ENCODE data around the gene SEMA3B. TPM values are rescaled to one million over a fixed set of nuclear protein-coding genes. Genes with fewer than 3 reads are reported as not detected.
A peak's percentile ranks its signal among the peaks of the same experiment; 100 is the strongest.

Gene SEMA3B
- total RNA-seq (2021) (0.43 and 2.0 TPM in 2 replicates), Bru-seq, nascent RNA (percentile 25 among the genes with signal in this experiment), BruChase-seq, experiment 1, labeled RNA remaining after a 2-hour chase (percentile 23 among the genes with signal in this experiment), BruChase-seq, experiment 2, labeled RNA remaining after a 6-hour chase (percentile 29 among the genes with signal in this experiment)
- long read RNA-seq, partial matches to known transcripts = 2 of 3 reads
- long read RNA-seq, other reads (novel, unspliced or antisense) = 1 of 3 reads

DNA sequence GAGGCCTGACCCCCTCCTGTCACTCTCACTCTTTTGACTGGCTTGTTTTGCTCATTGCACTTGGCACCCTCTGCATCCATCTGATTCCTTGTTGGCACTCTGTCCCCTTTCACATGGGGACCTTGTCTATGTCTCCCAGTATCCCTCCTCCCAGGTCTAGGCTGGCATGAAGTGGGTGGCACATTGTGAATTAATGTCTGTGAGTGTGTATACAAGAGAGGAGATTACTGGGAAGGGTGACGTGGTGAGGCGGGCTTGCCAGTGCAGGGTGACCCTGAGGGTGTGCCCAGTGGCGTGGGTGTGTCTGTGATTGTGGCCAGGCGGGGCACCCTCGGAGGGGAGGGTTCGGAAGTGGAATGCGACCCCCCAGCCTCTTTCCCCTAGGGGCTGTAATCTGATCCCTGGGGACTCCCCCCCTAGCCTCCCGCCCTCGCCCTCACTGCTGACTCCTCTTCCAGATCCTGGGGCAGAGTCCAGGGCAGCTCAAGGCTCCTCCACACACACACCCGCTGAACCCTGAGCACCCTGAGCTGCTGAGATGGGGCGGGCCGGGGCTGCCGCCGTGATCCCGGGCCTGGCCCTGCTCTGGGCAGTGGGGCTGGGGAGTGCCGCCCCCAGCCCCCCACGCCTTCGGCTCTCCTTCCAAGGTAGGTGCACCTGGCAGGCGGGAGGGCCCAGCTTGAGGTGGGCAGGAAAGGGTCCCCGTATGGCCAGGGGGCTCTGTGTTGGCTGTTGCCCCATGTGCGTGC is at the start of gene SEMA3B:
TSS of gene SEMA3B (plus strand) at position 445 of the 749 bp plus-strand sequence. CDS start at position 539, 94 bp downstream.
- Histone ChIP-seq H3K36me3 (ENCODE audit: insufficient read depth, low read length, poor library complexity, severe bottlenecking) (no peaks in the 10 kb centered on the region), H3K4me1 (ENCODE audit: insufficient read depth, low read length, poor library complexity, severe bottlenecking) (peaks cover 20% of the 10 kb centered on the region), H3K4me3 (ENCODE audit: low read depth, low read length, poor library complexity, severe bottlenecking) (no peak within 1 kb of the TSS), H3K27me3 (replicated peaks; ENCODE audit: insufficient read depth, low read depth, low read length, poor library complexity) (peaks cover 4% of the 10 kb centered on the region), H3K9me3 (ENCODE audit: low read depth, low read length, poor library complexity, severe bottlenecking) (no peaks in the 10 kb centered on the region), H3K27ac (ENCODE audit: low read depth, low read length, poor library complexity, severe bottlenecking) (no peak within 1 kb of the TSS)
- BruUV-seq (replicated peaks) = no TSS peak
- ChIA-PET CTCF (no interaction called here), POLR2A (ENCODE audit: low non-redundant PET) (no interaction called here)
- no peak for TF ChIP-seq EZH2 (IDR thresholded peaks at IDR 0.05; ENCODE audit: borderline replicate concordance, low read depth, low read length, poor library complexity, severe bottlenecking)
- TF ChIP-seq, protein P1, sequence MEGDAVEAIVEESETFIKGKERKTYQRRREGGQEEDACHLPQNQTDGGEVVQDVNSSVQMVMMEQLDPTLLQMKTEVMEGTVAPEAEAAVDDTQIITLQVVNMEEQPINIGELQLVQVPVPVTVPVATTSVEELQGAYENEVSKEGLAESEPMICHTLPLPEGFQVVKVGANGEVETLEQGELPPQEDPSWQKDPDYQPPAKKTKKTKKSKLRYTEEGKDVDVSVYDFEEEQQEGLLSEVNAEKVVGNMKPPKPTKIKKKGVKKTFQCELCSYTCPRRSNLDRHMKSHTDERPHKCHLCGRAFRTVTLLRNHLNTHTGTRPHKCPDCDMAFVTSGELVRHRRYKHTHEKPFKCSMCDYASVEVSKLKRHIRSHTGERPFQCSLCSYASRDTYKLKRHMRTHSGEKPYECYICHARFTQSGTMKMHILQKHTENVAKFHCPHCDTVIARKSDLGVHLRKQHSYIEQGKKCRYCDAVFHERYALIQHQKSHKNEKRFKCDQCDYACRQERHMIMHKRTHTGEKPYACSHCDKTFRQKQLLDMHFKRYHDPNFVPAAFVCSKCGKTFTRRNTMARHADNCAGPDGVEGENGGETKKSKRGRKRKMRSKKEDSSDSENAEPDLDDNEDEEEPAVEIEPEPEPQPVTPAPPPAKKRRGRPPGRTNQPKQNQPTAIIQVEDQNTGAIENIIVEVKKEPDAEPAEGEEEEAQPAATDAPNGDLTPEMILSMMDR (conservative IDR thresholded peaks at IDR 0.05; ENCODE audit: low read depth, low read length) = no peak
- intact Hi-C loops (cut with micrococcal nuclease; ENCODE audit: unreplicated experiment) = loop anchor here (10.0 kb wide), 1 partner anchor 144 kb away; no protein-coding TSS in a partner anchor
- DNase-seq (ENCODE audit: low spot score) = no peak

DNA sequence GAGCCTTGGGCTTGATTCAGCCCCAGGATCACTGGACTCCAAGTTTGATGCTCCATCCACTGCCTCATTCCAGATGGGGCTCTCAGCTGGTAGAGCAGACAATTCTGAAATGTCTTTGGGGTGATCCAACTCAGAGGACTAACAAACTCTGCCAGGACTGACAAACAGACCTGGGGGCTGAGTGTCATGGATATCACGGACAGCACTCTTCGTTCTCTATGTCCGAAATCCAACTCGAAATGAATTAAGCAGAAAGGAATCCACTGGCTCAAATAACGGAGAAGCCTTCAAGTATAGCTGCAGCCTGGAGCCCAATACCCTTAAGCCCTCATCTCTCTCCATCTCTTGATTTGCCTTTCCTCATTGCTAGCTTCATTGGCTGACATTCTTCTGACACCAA is 49.7 kb upstream of the SEMA3B start:
- ChIA-PET CTCF (no interaction called here), POLR2A (ENCODE audit: low non-redundant PET) (no interaction called here)
- Histone ChIP-seq H3K27ac (ENCODE audit: low read depth, low read length, poor library complexity, severe bottlenecking) (no peak overlapping the region), H3K36me3 (ENCODE audit: insufficient read depth, low read length, poor library complexity, severe bottlenecking) (no peaks in the 10 kb centered on the region), H3K4me3 (ENCODE audit: low read depth, low read length, poor library complexity, severe bottlenecking) (no peak overlapping the region), H3K27me3 (replicated peaks; ENCODE audit: insufficient read depth, low read depth, low read length, poor library complexity) (no peaks in the 10 kb centered on the region), H3K9me3 (ENCODE audit: low read depth, low read length, poor library complexity, severe bottlenecking) (no peaks in the 10 kb centered on the region), H3K4me1 (ENCODE audit: insufficient read depth, low read length, poor library complexity, severe bottlenecking) (no peaks in the 10 kb centered on the region)
- BruUV-seq (replicated peaks) = no TSS peak
- TF ChIP-seq, protein P1 (conservative IDR thresholded peaks at IDR 0.05; ENCODE audit: low read depth, low read length) = no peak
- TF ChIP-seq EZH2 (IDR thresholded peaks at IDR 0.05; ENCODE audit: borderline replicate concordance, low read depth, low read length, poor library complexity, severe bottlenecking) = no peak
- no peak for DNase-seq (ENCODE audit: low spot score)
- intact Hi-C loops (cut with micrococcal nuclease; ENCODE audit: unreplicated experiment) = no loop called here

DNA sequence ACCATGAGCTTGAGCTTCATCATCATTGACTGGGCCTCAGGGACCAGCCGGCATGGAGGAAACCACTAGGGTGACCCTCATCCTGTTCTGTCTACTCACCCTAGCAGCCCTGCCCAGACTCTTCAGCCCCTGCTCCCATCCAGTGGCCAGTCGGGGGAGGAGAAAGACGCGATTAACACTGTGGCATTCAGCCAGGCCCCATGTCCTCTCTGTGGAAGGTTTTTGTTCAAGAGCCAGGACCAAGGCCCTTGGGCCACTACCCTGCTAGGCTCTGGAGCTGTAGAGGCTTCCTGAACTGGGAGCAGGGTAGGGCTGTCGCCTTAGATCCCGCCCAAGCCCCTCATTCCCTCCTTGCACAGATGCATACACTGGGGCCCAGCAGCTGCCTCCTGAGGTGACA is 48.8 kb upstream of the SEMA3B start:
- ChIA-PET CTCF (no interaction called here), POLR2A (ENCODE audit: low non-redundant PET) (no interaction called here)
- no peaks in the 10 kb centered on the region for H3K36me3 ChIP-seq (ENCODE audit: insufficient read depth, low read length, poor library complexity, severe bottlenecking)
- no peaks in the 10 kb centered on the region for H3K4me1 ChIP-seq (ENCODE audit: insufficient read depth, low read length, poor library complexity, severe bottlenecking)
- no peak overlapping the region for H3K27ac ChIP-seq (ENCODE audit: low read depth, low read length, poor library complexity, severe bottlenecking)
- H3K9me3 ChIP-seq (ENCODE audit: low read depth, low read length, poor library complexity, severe bottlenecking) = no peaks in the 10 kb centered on the region
- TF ChIP-seq EZH2 (IDR thresholded peaks at IDR 0.05; ENCODE audit: borderline replicate concordance, low read depth, low read length, poor library complexity, severe bottlenecking) = no peak
- TF ChIP-seq, protein P1 (conservative IDR thresholded peaks at IDR 0.05; ENCODE audit: low read depth, low read length) = no peak
- no peak overlapping the region for H3K4me3 ChIP-seq (ENCODE audit: low read depth, low read length, poor library complexity, severe bottlenecking)
- intact Hi-C loops (cut with micrococcal nuclease; ENCODE audit: unreplicated experiment) = no loop called here
- DNase-seq (ENCODE audit: low spot score) = no peak
- BruUV-seq (replicated peaks) = no TSS peak
- H3K27me3 ChIP-seq (replicated peaks; ENCODE audit: insufficient read depth, low read depth, low read length, poor library complexity) = no peaks in the 10 kb centered on the region
